ENCODE measurements around the gene MRC1. TPM values are rescaled to one million over a fixed set of nuclear protein-coding genes. Genes with fewer than 3 reads are reported as not detected.

The MRC1 gene
- total and polyA plus RNA-seq, 2 donors (not counting 1 experiment from before 2014, with no cell fraction given): 0.12 TPM; not detected in 1

- ChIA-PET POLR2A (no interaction called here), CTCF (no interaction called here)
- ATAC-seq (ENCODE audit: low read depth) (no peak), DNase-seq (no peak)
- no peak overlapping the region for H2AFZ ChIP-seq (ENCODE audit: insufficient read depth, low read depth, low read length, poor library complexity, severe bottlenecking)
- Mint-ChIP-seq H3K4me3 (no peak overlapping the region), H3K9me3 (ENCODE audit: insufficient read depth) (peaks cover 6% of the 10 kb centered on the region), H3K4me1 (no peaks in the 10 kb centered on the region), H3K27me3 (peaks cover 8% of the 10 kb centered on the region), H3K27ac (no peak overlapping the region)
- intact Hi-C loops (cut with micrococcal nuclease): no loop called here
- H3K9me3 ChIP-seq (ENCODE audit: control extremely low read depth in 1 of 3, control insufficient read depth in 2 of 3, insufficient read depth in 1 of 3, low read length in 2 of 3): peaks cover 0 to 8% (median under 1%) of the 10 kb centered on the region in 3 donors
- H3K79me2 ChIP-seq (ENCODE audit: control insufficient read depth, insufficient read depth, low read length): no peaks in the 10 kb centered on the region
- WGBS (ENCODE audit: insufficient coverage): no CpG with 5 or more reads among the region's 2 CpGs
- H3K4me2 ChIP-seq (replicated peaks; ENCODE audit: low read depth, low read length, poor library complexity, severe bottlenecking): no peak overlapping the region
- no peaks in the 10 kb centered on the region for H3K27me3 ChIP-seq (replicated peaks in 1 of 4; ENCODE audit: control extremely low read depth in 1 of 4, control insufficient read depth in 3 of 4, insufficient read depth in 4 of 4, low read length in 3 of 4)
- no peaks in the 10 kb centered on the region for H3K36me3 ChIP-seq (replicated peaks in 1 of 2; ENCODE audit: control extremely low read depth in 1 of 2, control insufficient read depth in 1 of 2, extremely low read depth in 1 of 2, insufficient read depth in 2 of 2, low read length in 1 of 2)
- no peaks in the 10 kb centered on the region for H3K4me1 ChIP-seq (ENCODE audit: control insufficient read depth in 2 of 2, insufficient read depth in 2 of 2, low read length in 2 of 2)
- H4K20me1 ChIP-seq (ENCODE audit: control insufficient read depth, insufficient read depth, low read length, poor library complexity, severe bottlenecking): no peaks in the 10 kb centered on the region
- TF ChIP-seq EZH2 (IDR thresholded peaks at IDR 0.05; ENCODE audit: borderline replicate concordance, insufficient read depth, low read depth, low read length, poor library complexity, severe bottlenecking) (no peak), CTCF (IDR thresholded peaks at IDR 0.05) (no peak)
- H3K4me3 ChIP-seq (ENCODE audit: control extremely low read depth in 1 of 5, extremely low read depth in 1 of 5, insufficient read depth in 1 of 5, low read depth in 2 of 5, low read length in 4 of 5): no peak overlapping the region
- no peak overlapping the region for H3K9ac ChIP-seq (ENCODE audit: low read length)
- no peak overlapping the region for H3K27ac ChIP-seq (ENCODE audit: low read length in 2 of 2)
Observed at GRCh38 chr10:17954861-17955260, 145.7 kb downstream of the MRC1 start.

- H3K27ac Mint-ChIP-seq: no peak overlapping the region
- Histone ChIP-seq H3K79me2 (ENCODE audit: control insufficient read depth, insufficient read depth, low read length) (no peaks in the 10 kb centered on the region), H3K27ac (ENCODE audit: low read length in 2 of 2) (no peak overlapping the region), H2AFZ (ENCODE audit: insufficient read depth, low read depth, low read length, poor library complexity, severe bottlenecking) (no peak overlapping the region), H3K4me2 (replicated peaks; ENCODE audit: low read depth, low read length, poor library complexity, severe bottlenecking) (no peak overlapping the region), H3K36me3 (replicated peaks in 1 of 2; ENCODE audit: control extremely low read depth in 1 of 2, control insufficient read depth in 1 of 2, extremely low read depth in 1 of 2, insufficient read depth in 2 of 2, low read length in 1 of 2) (no peaks in the 10 kb centered on the region), H3K27me3 (replicated peaks in 1 of 4; ENCODE audit: control extremely low read depth in 1 of 4, control insufficient read depth in 3 of 4, insufficient read depth in 4 of 4, low read length in 3 of 4) (no peaks in the 10 kb centered on the region), H3K9me3 (ENCODE audit: control extremely low read depth in 1 of 3, control insufficient read depth in 2 of 3, insufficient read depth in 1 of 3, low read length in 2 of 3) (peaks cover 0 to 3% (median 1%) of the 10 kb centered on the region in 3 donors), H3K4me1 (ENCODE audit: control insufficient read depth in 2 of 2, insufficient read depth in 2 of 2, low read length in 2 of 2) (no peaks in the 10 kb centered on the region), H3K4me3 (ENCODE audit: control extremely low read depth in 1 of 5, extremely low read depth in 1 of 5, insufficient read depth in 1 of 5, low read depth in 2 of 5, low read length in 4 of 5) (no peak overlapping the region), H3K9ac (ENCODE audit: low read length) (no peak overlapping the region), H4K20me1 (ENCODE audit: control insufficient read depth, insufficient read depth, low read length, poor library complexity, severe bottlenecking) (no peaks in the 10 kb centered on the region)
- no peak for ATAC-seq (ENCODE audit: low read depth)
- TF ChIP-seq CTCF (IDR thresholded peaks at IDR 0.05) (no peak), EZH2 (IDR thresholded peaks at IDR 0.05; ENCODE audit: borderline replicate concordance, insufficient read depth, low read depth, low read length, poor library complexity, severe bottlenecking) (no peak)
- H3K9me3 Mint-ChIP-seq (ENCODE audit: insufficient read depth): peaks cover 2% of the 10 kb centered on the region
- DNase-seq: no peak
- intact Hi-C loops (cut with micrococcal nuclease): no loop called here
- POLR2A ChIA-PET: no interaction called here
- WGBS (ENCODE audit: insufficient coverage): 96% methylated on average over 3 of the region's 7 CpGs
- H3K27me3 Mint-ChIP-seq: peaks cover 8% of the 10 kb centered on the region
- no peak overlapping the region for H3K4me3 Mint-ChIP-seq
- H3K4me1 Mint-ChIP-seq: no peaks in the 10 kb centered on the region
- CTCF ChIA-PET: no interaction called here
Observed at GRCh38 chr10:17958049-17958448, 148.9 kb downstream of the MRC1 start.

All from B cell (primary cell).